ENCODE data around the gene ABCA5.

Gene ABCA5

GRCh38 chr17:69358688-69359596, 32.0 kb upstream of the ABCA5 start:
- DNase-seq (ENCODE audit: low spot score), result peak; percentile 21
- peak; percentile 12 for TF ChIP-seq CTCF (IDR thresholded peaks at IDR 0.05; ENCODE audit: extremely low read depth, missing control alignments)

GRCh38 chr17:69357701-69358100, 30.8 kb upstream of the ABCA5 start:
- no peak for TF ChIP-seq CTCF (IDR thresholded peaks at IDR 0.05; ENCODE audit: extremely low read depth, missing control alignments)
- no peak for DNase-seq (ENCODE audit: low spot score)

- no peak for DNase-seq (ENCODE audit: low spot score)
- no peak for TF ChIP-seq CTCF (IDR thresholded peaks at IDR 0.05; ENCODE audit: extremely low read depth, missing control alignments)
Observed at GRCh38 chr17:69356625-69357024, 29.7 kb upstream of the ABCA5 start.

GRCh38 chr17:69350911-69351310, 24.0 kb upstream of the ABCA5 start:
- no peak for DNase-seq (ENCODE audit: low spot score)
- TF ChIP-seq CTCF (IDR thresholded peaks at IDR 0.05; ENCODE audit: extremely low read depth, missing control alignments), result no peak

- no peak for DNase-seq (ENCODE audit: low spot score)
- TF ChIP-seq CTCF (IDR thresholded peaks at IDR 0.05; ENCODE audit: extremely low read depth, missing control alignments), result no peak
Observed at GRCh38 chr17:69348429-69348828, 21.5 kb upstream of the ABCA5 start.

GRCh38 chr17:69346766-69347165, 19.8 kb upstream of the ABCA5 start:
- TF ChIP-seq CTCF (IDR thresholded peaks at IDR 0.05; ENCODE audit: extremely low read depth, missing control alignments), result no peak
- DNase-seq (ENCODE audit: low spot score), result no peak

- TF ChIP-seq CTCF (IDR thresholded peaks at IDR 0.05; ENCODE audit: extremely low read depth, missing control alignments), result no peak
- DNase-seq (ENCODE audit: low spot score), result no peak
Observed at GRCh38 chr17:69344939-69345338, 18.0 kb upstream of the ABCA5 start.
